B cell (primary cell): ENCODE data around the gene PNO1. TPM values are rescaled to one million over a fixed set of nuclear protein-coding genes. Genes with fewer than 3 reads are reported as not detected.

ENCODE experiments used
- ATAC-seq: fragments of 200-7000 bp; cut with Tn5 transposase; one replicate; pipeline ENCODE4 v1.10.0; 2021; ENCODE audit warnings: low read depth, mild to moderate bottlenecking, moderate number of reproducible peaks, moderate library complexity
- CTCF ChIA-PET: fragments of 350-600 bp; sonication (Branson Sonifier 250); formaldehyde crosslinking; loops from one replicate; lab custom pipeline; 2021; ENCODE audit warnings: antibody characterized with exemption, inconsistent platforms; lab: Charles Lee
- POLR2A ChIA-PET: fragments of 350-600 bp; sonication (Branson Sonifier 250); formaldehyde crosslinking; loops from one replicate; lab custom pipeline; 2021; ENCODE audit warnings: antibody characterized with exemption; lab: Charles Lee
- DNase-seq: peaks from one replicate; pipeline ENCODE4 v3.0.0; 2013
- H2AFZ ChIP-seq: 2 replicates; pipeline ENCODE4 v1.6.1; 2012; ENCODE audit warnings: mild to moderate bottlenecking, low read depth, low read length; ENCODE audit not compliant: insufficient read depth, poor library complexity, severe bottlenecking
- H3K27ac ChIP-seq, 2 donors: 1 replicate in 1 of 2; 2 replicates in 1 of 2; pipeline ENCODE4 v1.5.1; 2012 to 2013; ENCODE audit warnings: low read length in 2 of 2, mild to moderate bottlenecking in 2 of 2, moderate library complexity in 1 of 2
- H3K27me3 ChIP-seq, 4 experiments: fragments of 200-600 bp in 1 of 4; sonication (generic) in 1 of 4; replicated peaks in 1 of 4; 1 replicate in 2 of 4; 2 replicates in 2 of 4; pipeline versions ENCODE4 v1.6.1 to v1.7.0; 2013 to 2016; ENCODE audit warnings: low read length in 3 of 4, mild to moderate bottlenecking in 2 of 4, mixed read lengths in 1 of 4, moderate library complexity in 1 of 4; ENCODE audit not compliant: insufficient read depth in 4 of 4, control insufficient read depth in 3 of 4; ENCODE audit errors: control extremely low read depth in 1 of 4
- H3K36me3 ChIP-seq, 2 experiments: replicated peaks in 1 of 2; 1 replicate in 1 of 2; 2 replicates in 1 of 2; pipeline versions ENCODE4 v1.6.1 to v1.7.1; 2013; ENCODE audit warnings: low read length in 1 of 2; ENCODE audit not compliant: insufficient read depth in 2 of 2, control insufficient read depth in 1 of 2; ENCODE audit errors: control extremely low read depth in 1 of 2, extremely low read depth in 1 of 2
- H3K4me1 ChIP-seq, 2 donors: fragments of 200-600 bp in 1 of 2; sonication (generic) in 1 of 2; 1 replicate in 1 of 2; 2 replicates in 1 of 2; pipeline versions ENCODE4 v1.5.1 to v1.6.1; 2013 to 2017; ENCODE audit warnings: low read length in 2 of 2; ENCODE audit not compliant: control insufficient read depth in 2 of 2, insufficient read depth in 2 of 2
- H3K4me2 ChIP-seq: replicated peaks from 2 replicates; pipeline ENCODE3; 2012; ENCODE audit warnings: mild to moderate bottlenecking, low read depth, low read length; ENCODE audit not compliant: poor library complexity, severe bottlenecking
- H3K4me3 ChIP-seq, 5 experiments: fragments of 200-600 bp in 1 of 5; sonication (generic) in 1 of 5; 1 replicate in 3 of 5; 2 replicates in 2 of 5; pipeline versions ENCODE4 v1.5.1 to v1.7.0; 2011 to 2016; ENCODE audit warnings: low read length in 4 of 5, mild to moderate bottlenecking in 4 of 5, low read depth in 2 of 5, control low read depth in 1 of 5, moderate library complexity in 1 of 5; ENCODE audit not compliant: insufficient read depth in 1 of 5; ENCODE audit errors: control extremely low read depth in 1 of 5, extremely low read depth in 1 of 5
- H3K79me2 ChIP-seq: fragments of 200-600 bp; sonication (generic); one replicate; pipeline ENCODE4 v1.6.0; 2016; ENCODE audit warnings: low read length; ENCODE audit not compliant: control insufficient read depth, insufficient read depth
- H3K9ac ChIP-seq: fragments of 200-600 bp; sonication (generic); 2 replicates; pipeline ENCODE4 v1.6.1; 2017; ENCODE audit warnings: mild to moderate bottlenecking, low read length, moderate library complexity
- H3K9me3 ChIP-seq, 3 donors: one replicate each; pipeline versions ENCODE4 v1.6.1 to v1.7.1; 2013; ENCODE audit warnings: low read length in 2 of 3; ENCODE audit not compliant: control insufficient read depth in 2 of 3, insufficient read depth in 1 of 3; ENCODE audit errors: control extremely low read depth in 1 of 3
- H4K20me1 ChIP-seq: 2 replicates; pipeline ENCODE4 v1.6.0; 2012; ENCODE audit warnings: mild to moderate bottlenecking, low read length; ENCODE audit not compliant: insufficient read depth, control insufficient read depth, poor library complexity, severe bottlenecking
- H3K27ac Mint-ChIP-seq: one replicate; pipeline ENCODE4 v1.8.0; 2021; ENCODE audit warnings: mixed read lengths
- H3K27me3 Mint-ChIP-seq: one replicate; pipeline ENCODE4 v1.8.0; 2021; ENCODE audit warnings: mixed read lengths
- H3K4me1 Mint-ChIP-seq: one replicate; pipeline ENCODE4 v1.8.0; 2021; ENCODE audit warnings: mixed read lengths
- H3K4me3 Mint-ChIP-seq: one replicate; pipeline ENCODE4 v1.8.0; 2021; ENCODE audit warnings: mixed read lengths
- H3K9me3 Mint-ChIP-seq: one replicate; pipeline ENCODE4 v1.8.0; 2022; ENCODE audit warnings: mixed read lengths; ENCODE audit not compliant: insufficient read depth
- CTCF ChIP-seq: fragments of 200-600 bp; IDR thresholded peaks from one replicate; pipeline ENCODE4 v1.8.0; 2022; ENCODE audit warnings: antibody characterized with exemption, mild to moderate bottlenecking
- EZH2 ChIP-seq: IDR thresholded peaks from 2 replicates; pipeline ENCODE4 v1.6.1; 2012; ENCODE audit warnings: borderline replicate concordance, low read depth, mild to moderate bottlenecking, moderate library complexity, low read length; ENCODE audit not compliant: insufficient read depth, poor library complexity, severe bottlenecking
- WGBS: methylation state at CpG from one replicate; pipeline ENCODE4 v1.1.5; 2013; ENCODE audit warnings: missing lambda C conversion rate; ENCODE audit not compliant: insufficient coverage; 5-methylcytosine and 5-hydroxymethylcytosine counted together
- intact Hi-C: fragments of 100-400 bp; cut with micrococcal nuclease; formaldehyde crosslinking; loops from one replicate; pipeline ENCODE4 v1.10.0; 2022
- polyA plus RNA-seq: library from polyadenylated mRNA; depleted of rRNA; stranded (reverse); fragments of >200 nt; gene quantifications from 2 replicates; pipeline ENCODE4 v1.2.3, GENCODE V29; 2012
- total RNA-seq, 2 donors: library from RNA; stranded (reverse); fragments of 120-200 nt in 1 of 2; gene quantifications; 1 replicate in 1 of 2; 2 replicates in 1 of 2; pipeline versions ENCODE4 v1.2.3 to v1.2.4, GENCODE V29; 2013 to 2022

The PNO1 gene
- total and polyA plus RNA-seq, 2 donors (not counting 1 experiment from before 2014, with no cell fraction given), result 4.7 to 12.3 TPM

GRCh38 chr2:68193787-68194372 is 36.2 kb downstream of the PNO1 start:
- Mint-ChIP-seq H3K9me3 (no peaks in the 10 kb centered on the region), H3K27me3 (no peaks in the 10 kb centered on the region), H3K4me1 (peaks cover 54% of the 10 kb centered on the region), H3K4me3 (no peak overlapping the region), H3K27ac (no peak overlapping the region)
- H4K20me1 ChIP-seq, result peaks cover 38% of the 10 kb centered on the region
- TF ChIP-seq CTCF, result no peak
- TF ChIP-seq EZH2, result no peak
- ChIA-PET POLR2A (no interaction called here), CTCF (interaction anchor here (2.3 to 6.5 kb wide), 6 partner anchors 9 to 248 kb away, joined by 11 to 103 read pairs (median 45); no protein-coding TSS in a partner anchor)
- intact Hi-C loops, result no loop called here
- H3K9ac ChIP-seq, result no peak overlapping the region
- H3K4me1 ChIP-seq, result peaks cover 6 to 16% of the 10 kb centered on the region in 2 donors
- H3K27me3 ChIP-seq, result no peaks in the 10 kb centered on the region
- H3K4me3 ChIP-seq, result no peak overlapping the region
- H3K79me2 ChIP-seq, result peaks cover 84% of the 10 kb centered on the region
- no peak overlapping the region for H2AFZ ChIP-seq
- no peaks in the 10 kb centered on the region for H3K36me3 ChIP-seq
- ATAC-seq, result no peak
- H3K4me2 ChIP-seq, result no peak overlapping the region
- H3K9me3 ChIP-seq, result no peaks in the 10 kb centered on the region
- H3K27ac ChIP-seq, result peak overlapping the region in 1 of 2 donors; percentile 4
- DNase-seq, result no peak
- 100% methylated on average over 2 of the region's 4 CpGs for WGBS

- H2AFZ ChIP-seq, result no peak overlapping the region
- DNase-seq (no peak), ATAC-seq (no peak)
- ChIA-PET POLR2A (no interaction called here), CTCF (interaction anchor here (0.8 to 6.5 kb wide), 19 partner anchors 10 to 306 kb away, joined by 3 to 103 read pairs (median 8); no protein-coding TSS in a partner anchor)
- TF ChIP-seq CTCF (no peak), EZH2 (no peak)
- peak overlapping the region in 1 of 2 donors; percentile 25 for H3K27ac ChIP-seq
- H4K20me1 ChIP-seq, result peaks cover 38% of the 10 kb centered on the region
- H3K4me3 ChIP-seq, result no peak overlapping the region
- H3K4me1 ChIP-seq, result peaks cover 3 to 19% of the 10 kb centered on the region in 2 donors
- H3K79me2 ChIP-seq, result peaks cover 90% of the 10 kb centered on the region
- H3K9me3 Mint-ChIP-seq, result no peaks in the 10 kb centered on the region
- no peak overlapping the region for H3K9ac ChIP-seq
- H3K4me2 ChIP-seq, result no peak overlapping the region
- no peaks in the 10 kb centered on the region for H3K27me3 ChIP-seq
- no peaks in the 10 kb centered on the region for H3K36me3 ChIP-seq
- peaks cover 55% of the 10 kb centered on the region for H3K4me1 Mint-ChIP-seq
- H3K27me3 Mint-ChIP-seq, result no peaks in the 10 kb centered on the region
- no peak overlapping the region for H3K27ac Mint-ChIP-seq
- no peak overlapping the region for H3K4me3 Mint-ChIP-seq
- intact Hi-C loops, result loop anchor here (5.0 kb wide), 1 partner anchor 167 kb away; no protein-coding TSS in a partner anchor
- no peaks in the 10 kb centered on the region for H3K9me3 ChIP-seq
Observed at GRCh38 chr2:68195096-68195495, 37.4 kb downstream of the PNO1 start.
